ENCODE measurements around the gene SPRR2B.
"Not testable (repeated sequence)": the region's sequence is repeated elsewhere in the genome, so short reads cannot be mapped to it uniquely, and the experiment has no call there.

The SPRR2B gene

GRCh38 chr1:153070243-153070642 lies 1.2 kb downstream of the SPRR2B start:
- CTCF ChIA-PET, result no interaction called here
- POLR2A ChIA-PET (ENCODE audit: low non-redundant PET), result no interaction called here
- no peak for TF ChIP-seq CTCF (conservative IDR thresholded peaks at IDR 0.05; ENCODE audit: low read depth)
- H3K27ac ChIP-seq, result no peak overlapping the region
- DNase-seq (ENCODE audit: low spot score), result no peak

GRCh38 chr1:153058826-153059784 lies 12.3 kb downstream of the SPRR2B start:
- ChIA-PET CTCF (interaction anchor here (0.5 to 0.8 kb wide), 3 partner anchors 66 to 1365 kb away, joined by 3 to 4 read pairs (median 4); no protein-coding TSS in a partner anchor), POLR2A (ENCODE audit: low non-redundant PET) (no interaction called here)
- no peak for TF ChIP-seq CTCF (conservative IDR thresholded peaks at IDR 0.05; ENCODE audit: low read depth)
- no peak overlapping the region for H3K27ac ChIP-seq
- DNase-seq (ENCODE audit: low spot score), result no peak

- no peak for TF ChIP-seq CTCF (conservative IDR thresholded peaks at IDR 0.05; ENCODE audit: low read depth)
- no peak for DNase-seq (ENCODE audit: low spot score)
- no peak overlapping the region for H3K27ac ChIP-seq
- ChIA-PET POLR2A (ENCODE audit: low non-redundant PET) (no interaction called here), CTCF (interaction anchor here (0.8 kb wide), 1 partner anchor 134 kb away, joined by 4 read pairs; no protein-coding TSS in a partner anchor)
Measured at GRCh38 chr1:153058154-153058553, 13.3 kb downstream of the SPRR2B start.

GRCh38 chr1:153057375-153057774 lies 14.0 kb downstream of the SPRR2B start, which contains the start of gene SPRR2A:
TSS of gene SPRR2A (minus strand) at chr1:153057512. CDS start at chr1:153056735, 777 bp downstream.
- no peak for DNase-seq (ENCODE audit: low spot score)
- no peak for TF ChIP-seq CTCF (conservative IDR thresholded peaks at IDR 0.05; ENCODE audit: low read depth)
- CTCF ChIA-PET, result no interaction called here
- POLR2A ChIA-PET (ENCODE audit: low non-redundant PET), result no interaction called here
- no peak within 1 kb of the TSS for H3K27ac ChIP-seq

- DNase-seq (ENCODE audit: low spot score); H3K27ac ChIP-seq; POLR2A ChIA-PET (ENCODE audit: low non-redundant PET); CTCF ChIA-PET: not testable (repeated sequence)
Measured at GRCh38 chr1:153056111-153056510, 15.3 kb downstream of the SPRR2B start.

- ChIA-PET POLR2A (ENCODE audit: low non-redundant PET) (no interaction called here), CTCF (no interaction called here)
- no peak for DNase-seq (ENCODE audit: low spot score)
- peak overlapping the region; percentile 5; the same call in 1 of the 2 replicates for H3K27ac ChIP-seq
- TF ChIP-seq CTCF (conservative IDR thresholded peaks at IDR 0.05; ENCODE audit: low read depth), result no peak
Measured at GRCh38 chr1:153049211-153049610, 22.2 kb downstream of the SPRR2B start.

All from RWPE1 (cell line).